ENCODE data around the gene PPP1CC.

DNA sequence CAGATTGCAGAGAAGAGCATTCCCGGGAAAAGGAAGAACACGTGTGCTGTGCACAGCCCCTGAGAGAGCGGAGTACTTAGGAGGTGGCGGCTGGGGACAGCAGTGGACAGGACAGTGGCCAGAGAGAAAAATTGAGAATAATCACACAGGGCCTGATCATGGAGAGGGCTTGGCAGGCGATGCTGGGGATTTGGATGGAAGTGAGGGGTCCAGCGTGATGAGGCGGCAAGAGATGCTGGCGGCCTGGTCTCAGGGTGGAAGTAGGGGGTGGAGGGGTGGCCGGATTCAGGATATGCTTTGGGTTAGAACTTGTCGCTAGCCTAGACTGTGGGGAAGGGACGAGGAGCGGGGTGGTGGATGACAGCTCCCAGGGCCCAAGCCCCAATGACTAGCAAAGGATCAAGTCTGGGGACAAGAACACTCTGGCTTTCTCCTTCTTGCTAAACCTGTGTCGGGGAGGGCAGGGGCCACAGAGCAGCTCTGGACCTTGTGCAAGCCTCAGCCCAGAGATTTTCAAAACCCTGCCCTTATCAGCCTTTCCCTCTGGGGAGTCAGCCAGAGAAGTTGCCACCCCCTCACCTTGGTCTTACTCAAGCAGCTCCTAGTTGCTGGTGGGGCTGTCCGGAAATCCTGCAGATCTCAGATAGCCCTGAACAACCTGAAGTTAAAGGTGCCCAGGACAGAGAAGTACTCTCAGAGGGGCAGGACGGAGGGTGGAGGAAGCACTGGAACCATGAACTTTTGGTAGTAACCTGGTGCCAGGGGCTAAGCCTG lies 55.1 kb downstream of the PPP1CC start:
- TF ChIP-seq GATA2 (IDR thresholded peaks at IDR 0.05; ENCODE audit: low read depth, low read length) (no peak), GATA3 (IDR thresholded peaks at IDR 0.05; ENCODE audit: low read depth, low read length) (no peak)

Measured in SH-SY5Y (cell line).